RPMI7951 (cell line): ENCODE results near the gene PLP1. TPM values are rescaled to one million over a fixed set of nuclear protein-coding genes. Genes with fewer than 3 reads are reported as not detected.
A peak's percentile ranks its signal among the peaks of the same experiment; 100 is the strongest.

Experiments used
- DNase-seq: peaks from one replicate; pipeline ENCODE4 v3.0.0-alpha.2; 2012; ENCODE audit warnings: low read depth
- total RNA-seq: library from RNA; depleted of rRNA; stranded (reverse); fragments of >200 nt; shearing (Covaris generic); gene quantifications from 2 replicates; pipeline ENCODE4 v1.2.3, GENCODE V29; 2014; rRNA removed

PLP1 gene
- total RNA-seq, 1 experiment from 2014 or later: 3.1 TPM

- DNase-seq: no peak
Measured at GRCh38 chrX:103825881-103826280, 49.2 kb downstream of the PLP1 start.

GRCh38 chrX:103828529-103828928 is 51.9 kb downstream of the PLP1 start:
- DNase-seq: no peak

GRCh38 chrX:103830848-103831247 is 54.2 kb downstream of the PLP1 start:
- no peak for DNase-seq

- no peak for DNase-seq
Measured at GRCh38 chrX:103831342-103831802, 54.7 kb downstream of the PLP1 start.

- DNase-seq: peak; percentile 3
Measured at GRCh38 chrX:103831803-103832544, 55.3 kb downstream of the PLP1 start, which contains the start of gene RAB9B. RAB9B (minus strand) TSS chrX:103832257; CDS start chrX:103825784, 6,473 bp downstream.

GRCh38 chrX:103839404-103839803 is 62.8 kb downstream of the PLP1 start:
- no peak for DNase-seq

Other genes with a start within 250 kb of the PLP1 start
- 32.1 and 38.1 TPM in 2 replicates for gene TCEAL4, start 191.3 kb upstream of the PLP1 start, total RNA-seq
- gene TCEAL3, start 168.9 kb upstream of the PLP1 start, total RNA-seq: 17.8 and 18.0 TPM in 2 replicates
- gene TCEAL1, start 147.9 kb upstream of the PLP1 start, total RNA-seq: 25.8 and 28.5 TPM in 2 replicates
- gene MORF4L2, start 90.1 kb upstream of the PLP1 start, total RNA-seq: 402 and 542 TPM in 2 replicates
- gene TMEM31, start 65.9 kb upstream of the PLP1 start, total RNA-seq: not detected in 2 replicates
- under 0.01 TPM in 1 of 2 replicates, not detected in the other for gene RAB9B, start 55.4 kb downstream of the PLP1 start, total RNA-seq
- 7.8 and 19.9 TPM in 2 replicates for gene TMSB15B, start 185.8 kb downstream of the PLP1 start, total RNA-seq
- gene H2BW1, start 236.9 kb downstream of the PLP1 start, total RNA-seq: not detected in 2 replicates